Tibial artery (tissue), 4 donors: Measurements from ENCODE around the gene GPR153.

Experiments
- DNase-seq, 2 donors: peaks; one replicate each; pipeline ENCODE4 v3.0.0-alpha.2; 2019
- H3K27ac ChIP-seq, 2 donors: fragments of 200-600 bp; sonication (generic) in 1 of 2; 1 replicate in 1 of 2; 2 replicates in 1 of 2; pipeline ENCODE4 v1.5.1; 2018 to 2019; ENCODE audit warnings: mild to moderate bottlenecking in 1 of 2
- H3K27me3 ChIP-seq, 2 donors: fragments of 200-600 bp; sonication (generic) in 1 of 2; one replicate each; pipeline versions ENCODE4 v1.5.1 to v1.6.0; 2016 to 2019
- H3K36me3 ChIP-seq, 3 donors: fragments of 200-600 bp; sonication (generic) in 2 of 3; one replicate each; pipeline ENCODE4 v1.5.1; 2016 to 2019; ENCODE audit warnings: mild to moderate bottlenecking in 2 of 3
- H3K4me1 ChIP-seq, 4 donors: fragments of 200-600 bp; sonication (generic) in 2 of 4; 1 replicate in 3 of 4; 2 replicates in 1 of 4; pipeline ENCODE4 v1.5.1; 2016 to 2019
- H3K4me3 ChIP-seq, 2 donors: fragments of 200-600 bp; sonication (generic) in 1 of 2; 1 replicate in 1 of 2; 2 replicates in 1 of 2; pipeline ENCODE4 v1.5.1; 2018 to 2019; ENCODE audit warnings: mild to moderate bottlenecking in 2 of 2
- H3K9me3 ChIP-seq, 3 donors: fragments of 200-600 bp; sonication (generic) in 1 of 3; one replicate each; pipeline ENCODE4 v1.5.1; 2016 to 2019
- intact Hi-C: fragments of 100-400 bp; cut with DNase I; formaldehyde crosslinking; loops from one replicate; pipeline ENCODE4 v1.15.0; 2023; ENCODE audit warnings: low total_unique reads
- TF ChIP-seq, protein P1 (sequence below), 2 experiments: fragments of 200-600 bp in 1 of 2; fragments of 450-650 bp in 1 of 2; IDR thresholded peaks; one replicate each; pipeline ENCODE4 v1.5.1; 2017 to 2019; ENCODE audit warnings: antibody characterized with exemption in 2 of 2, mild to moderate bottlenecking in 1 of 2, moderate library complexity in 1 of 2

Gene GPR153

DNA sequence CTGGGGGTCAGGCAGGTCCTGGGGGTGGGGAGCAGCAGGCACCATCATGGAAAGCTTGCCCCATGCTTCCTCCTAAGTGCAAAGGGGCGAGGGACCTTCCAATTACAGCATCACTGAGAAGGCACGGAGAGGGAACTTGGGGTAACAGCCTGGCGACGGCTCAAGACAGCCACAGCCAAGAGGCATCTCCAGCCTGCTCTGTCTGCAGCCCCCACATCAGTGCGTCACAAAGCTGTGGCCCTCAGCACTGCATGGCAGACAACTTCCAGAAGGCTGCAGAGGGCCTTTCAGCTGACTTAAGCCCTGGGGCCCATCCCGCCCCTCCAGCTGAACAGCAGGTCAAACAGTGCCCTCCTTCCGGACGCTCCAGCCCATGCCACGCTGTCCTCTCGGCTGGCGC, 13.2 kb upstream of the GPR153 start:
- intact Hi-C loops, result no loop called here
- no peak for DNase-seq
- no peak overlapping the region for H3K27ac ChIP-seq
- no peaks in the 10 kb centered on the region for H3K27me3 ChIP-seq
- no peaks in the 10 kb centered on the region for H3K9me3 ChIP-seq
- H3K4me3 ChIP-seq, result no peak overlapping the region
- TF ChIP-seq, protein P1, sequence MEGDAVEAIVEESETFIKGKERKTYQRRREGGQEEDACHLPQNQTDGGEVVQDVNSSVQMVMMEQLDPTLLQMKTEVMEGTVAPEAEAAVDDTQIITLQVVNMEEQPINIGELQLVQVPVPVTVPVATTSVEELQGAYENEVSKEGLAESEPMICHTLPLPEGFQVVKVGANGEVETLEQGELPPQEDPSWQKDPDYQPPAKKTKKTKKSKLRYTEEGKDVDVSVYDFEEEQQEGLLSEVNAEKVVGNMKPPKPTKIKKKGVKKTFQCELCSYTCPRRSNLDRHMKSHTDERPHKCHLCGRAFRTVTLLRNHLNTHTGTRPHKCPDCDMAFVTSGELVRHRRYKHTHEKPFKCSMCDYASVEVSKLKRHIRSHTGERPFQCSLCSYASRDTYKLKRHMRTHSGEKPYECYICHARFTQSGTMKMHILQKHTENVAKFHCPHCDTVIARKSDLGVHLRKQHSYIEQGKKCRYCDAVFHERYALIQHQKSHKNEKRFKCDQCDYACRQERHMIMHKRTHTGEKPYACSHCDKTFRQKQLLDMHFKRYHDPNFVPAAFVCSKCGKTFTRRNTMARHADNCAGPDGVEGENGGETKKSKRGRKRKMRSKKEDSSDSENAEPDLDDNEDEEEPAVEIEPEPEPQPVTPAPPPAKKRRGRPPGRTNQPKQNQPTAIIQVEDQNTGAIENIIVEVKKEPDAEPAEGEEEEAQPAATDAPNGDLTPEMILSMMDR (IDR thresholded peaks at IDR 0.05), result no peak
- no peaks in the 10 kb centered on the region for H3K36me3 ChIP-seq
- H3K4me1 ChIP-seq, result peaks cover 0 to 16% (median 13%) of the 10 kb centered on the region in 4 donors

DNA sequence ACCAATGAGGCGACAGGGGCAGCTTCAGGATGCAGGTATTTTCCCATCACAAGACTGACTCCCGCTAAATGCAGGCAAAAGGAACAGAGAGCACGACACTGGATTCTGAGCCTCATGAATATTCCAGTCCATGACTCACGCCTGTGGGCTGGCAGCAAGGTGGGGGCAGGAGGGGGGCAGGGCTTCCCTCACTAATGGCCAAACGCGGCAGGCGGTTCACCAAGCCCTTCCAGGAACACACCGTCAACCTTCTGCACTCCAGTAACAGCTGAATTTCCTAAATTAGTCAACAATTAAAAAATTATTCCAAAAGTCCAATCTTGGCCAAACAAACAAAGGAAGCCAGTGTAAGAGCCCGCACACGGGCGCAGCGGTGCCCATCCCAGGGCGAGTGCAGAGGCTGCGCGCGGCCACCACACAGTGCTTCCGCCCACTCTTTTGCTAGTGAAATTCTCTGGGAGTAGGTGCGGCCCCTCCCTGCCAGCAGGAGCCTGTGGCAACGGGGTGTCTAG, 12.5 kb upstream of the GPR153 start:
- intact Hi-C loops, result no loop called here
- H3K4me1 ChIP-seq, result peaks cover 0 to 16% (median 13%) of the 10 kb centered on the region in 4 donors
- no peak overlapping the region for H3K4me3 ChIP-seq
- TF ChIP-seq, protein P1 (IDR thresholded peaks at IDR 0.05), result no peak
- no peaks in the 10 kb centered on the region for H3K36me3 ChIP-seq
- no peak overlapping the region for H3K27ac ChIP-seq
- no peak for DNase-seq
- no peaks in the 10 kb centered on the region for H3K9me3 ChIP-seq
- H3K27me3 ChIP-seq, result no peaks in the 10 kb centered on the region

DNA sequence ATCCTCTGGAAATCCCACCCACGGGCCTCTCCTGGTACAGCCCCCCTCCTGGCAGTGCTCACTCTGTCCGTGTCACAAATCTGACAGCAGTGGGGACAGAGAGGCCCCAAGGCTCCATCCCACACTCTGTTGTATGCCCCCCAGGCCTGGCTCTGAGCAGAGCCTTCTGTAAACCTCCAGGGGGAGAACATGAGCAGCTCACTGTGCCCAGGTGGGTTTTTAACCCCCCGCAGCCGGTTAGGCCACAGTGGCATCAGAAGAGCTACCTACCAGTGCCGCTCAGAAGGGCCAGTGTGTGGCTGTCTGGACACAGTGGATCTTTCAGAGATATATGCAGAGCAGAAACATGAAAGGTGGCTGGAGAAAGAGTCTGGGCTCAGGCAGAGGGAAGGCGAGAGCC, 12.0 kb upstream of the GPR153 start:
- H3K27me3 ChIP-seq, result no peaks in the 10 kb centered on the region
- H3K36me3 ChIP-seq, result no peaks in the 10 kb centered on the region
- DNase-seq, result no peak
- H3K9me3 ChIP-seq, result no peaks in the 10 kb centered on the region
- TF ChIP-seq, protein P1 (IDR thresholded peaks at IDR 0.05), result no peak
- no peak overlapping the region for H3K4me3 ChIP-seq
- peaks cover 0 to 16% (median 13%) of the 10 kb centered on the region in 4 donors for H3K4me1 ChIP-seq
- no peak overlapping the region for H3K27ac ChIP-seq
- intact Hi-C loops, result no loop called here

DNA sequence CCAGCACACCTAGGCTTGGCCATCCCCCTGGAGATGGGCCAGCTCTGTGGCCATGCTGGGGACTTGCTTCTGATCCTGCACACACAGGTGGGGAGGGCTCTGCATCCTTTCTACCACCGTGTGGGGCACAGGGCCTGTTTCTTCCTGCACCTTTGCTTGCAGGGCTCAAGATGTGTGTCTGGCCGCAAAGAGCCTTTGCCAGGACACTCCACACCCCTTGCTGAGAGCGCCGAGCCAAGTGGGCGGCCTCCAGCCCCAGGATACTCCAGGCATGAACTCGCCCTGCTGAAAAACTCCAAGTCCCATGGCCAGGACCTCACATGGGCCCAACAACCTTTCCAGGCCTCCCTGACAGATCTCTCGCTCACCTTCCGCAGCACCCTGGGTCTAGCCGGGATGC, 11.6 kb upstream of the GPR153 start:
- no peaks in the 10 kb centered on the region for H3K9me3 ChIP-seq
- no peaks in the 10 kb centered on the region for H3K36me3 ChIP-seq
- H3K4me3 ChIP-seq, result no peak overlapping the region
- TF ChIP-seq, protein P1 (IDR thresholded peaks at IDR 0.05), result no peak
- intact Hi-C loops, result no loop called here
- no peak overlapping the region for H3K27ac ChIP-seq
- H3K4me1 ChIP-seq, result peaks cover 0 to 16% (median 13%) of the 10 kb centered on the region in 4 donors
- no peaks in the 10 kb centered on the region for H3K27me3 ChIP-seq
- no peak for DNase-seq

DNA sequence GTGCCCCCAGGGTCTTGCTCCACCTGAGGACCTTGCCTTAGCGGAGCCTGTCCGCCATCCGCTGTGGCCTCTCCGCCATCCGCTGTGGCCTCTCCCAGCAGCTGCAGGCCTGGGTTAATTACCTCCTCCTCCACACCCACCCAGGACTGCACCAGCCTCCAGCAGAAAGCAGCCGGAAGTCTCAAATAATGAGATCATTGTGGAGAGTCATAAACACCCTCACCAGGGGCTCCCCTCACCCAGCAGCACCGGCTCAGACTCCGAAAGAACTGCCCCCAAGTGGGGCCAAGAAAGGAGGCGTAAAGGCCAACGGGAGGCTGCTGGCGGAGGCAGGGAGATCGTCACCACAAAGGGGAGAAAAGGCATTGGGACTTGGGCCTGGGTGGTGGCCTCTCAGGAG, 10.7 kb upstream of the GPR153 start:
- H3K4me3 ChIP-seq, result no peak overlapping the region
- TF ChIP-seq, protein P1 (IDR thresholded peaks at IDR 0.05), result no peak
- intact Hi-C loops, result no loop called here
- no peaks in the 10 kb centered on the region for H3K27me3 ChIP-seq
- H3K9me3 ChIP-seq, result no peaks in the 10 kb centered on the region
- H3K4me1 ChIP-seq, result peaks cover 0 to 11% (median 8%) of the 10 kb centered on the region in 4 donors
- DNase-seq, result no peak
- no peaks in the 10 kb centered on the region for H3K36me3 ChIP-seq
- no peak overlapping the region for H3K27ac ChIP-seq

DNA sequence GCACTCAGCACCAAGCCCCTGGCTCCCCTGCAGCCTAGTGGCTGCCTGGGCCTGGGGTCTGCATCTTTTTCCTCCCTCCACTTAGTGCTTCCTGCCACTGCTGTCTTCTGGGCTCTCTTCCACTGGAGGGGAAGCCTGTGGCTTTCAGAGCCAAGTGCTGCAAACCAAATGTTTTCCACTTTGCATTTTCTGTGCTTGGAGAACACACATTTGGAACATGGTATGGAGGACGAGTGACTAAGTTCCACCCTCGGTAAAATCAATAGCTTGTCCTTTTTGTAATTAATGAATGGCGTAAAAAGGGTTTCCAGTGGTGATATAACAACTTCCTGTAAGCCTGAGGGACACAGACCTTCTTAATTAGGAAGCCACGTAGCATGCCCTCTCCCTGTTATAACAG, 10.1 kb upstream of the GPR153 start:
- H3K36me3 ChIP-seq, result no peaks in the 10 kb centered on the region
- DNase-seq, result no peak
- no peaks in the 10 kb centered on the region for H3K9me3 ChIP-seq
- TF ChIP-seq, protein P1 (IDR thresholded peaks at IDR 0.05), result no peak
- H3K27me3 ChIP-seq, result no peaks in the 10 kb centered on the region
- peaks cover 0 to 7% (median 3%) of the 10 kb centered on the region in 4 donors for H3K4me1 ChIP-seq
- intact Hi-C loops, result no loop called here
- H3K4me3 ChIP-seq, result no peak overlapping the region
- no peak overlapping the region for H3K27ac ChIP-seq
